Stimulated activated CD8-positive, alpha-beta memory T cell treated with anti-CD3 and anti-CD28 coated beads, Interleukin-2, amount 100 ng/mL, for 1 hour (primary cell): Measurements from ENCODE around the gene KCNH3.
"Not testable (repeated sequence)": the region's sequence is repeated elsewhere in the genome, so short reads cannot be mapped to it uniquely, and the experiment has no call there.

ENCODE experiments used
- DNase-seq, 2 donors: peaks; one replicate each; pipeline ENCODE4 v3.0.0-alpha.2; 2020; ENCODE audit warnings: low read depth in 2 of 2

The KCNH3 gene

DNA sequence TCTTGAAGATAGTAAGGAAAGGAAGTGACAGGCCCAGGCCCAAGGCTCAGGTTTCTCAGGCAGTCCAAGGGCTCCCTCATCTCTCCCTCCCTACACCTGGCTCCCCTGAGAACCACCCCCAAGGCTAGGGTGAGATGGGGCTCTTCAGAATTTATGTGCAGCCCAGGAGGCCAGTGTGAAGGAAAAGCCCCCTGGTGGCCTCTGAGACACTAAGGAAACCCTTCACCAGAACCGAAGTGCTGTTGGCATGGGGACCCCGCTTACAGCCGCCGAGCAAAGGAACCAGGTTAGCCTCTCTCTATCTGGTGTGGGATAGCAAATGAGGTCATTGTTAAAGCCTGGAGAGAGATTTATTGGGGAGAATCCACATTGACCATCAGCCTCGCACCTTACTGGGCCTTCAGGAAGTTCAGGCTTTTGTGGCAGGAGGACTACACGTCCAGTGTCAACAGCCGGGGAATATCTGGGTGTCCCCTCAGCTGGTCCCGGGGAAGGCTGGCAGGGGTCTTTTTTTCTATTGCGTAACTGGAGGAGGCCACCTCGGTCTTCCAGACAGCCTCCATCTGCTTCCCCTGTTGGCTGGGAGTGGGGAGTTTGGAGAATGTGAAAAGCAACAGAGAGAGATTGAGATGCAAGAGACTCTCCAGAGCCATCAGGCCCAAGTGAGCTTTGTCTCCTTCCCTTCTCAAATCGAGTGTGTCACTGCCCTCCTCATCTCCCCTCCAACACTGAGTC, 48.5 kb downstream of the KCNH3 start:
- DNase-seq: no peak

DNA sequence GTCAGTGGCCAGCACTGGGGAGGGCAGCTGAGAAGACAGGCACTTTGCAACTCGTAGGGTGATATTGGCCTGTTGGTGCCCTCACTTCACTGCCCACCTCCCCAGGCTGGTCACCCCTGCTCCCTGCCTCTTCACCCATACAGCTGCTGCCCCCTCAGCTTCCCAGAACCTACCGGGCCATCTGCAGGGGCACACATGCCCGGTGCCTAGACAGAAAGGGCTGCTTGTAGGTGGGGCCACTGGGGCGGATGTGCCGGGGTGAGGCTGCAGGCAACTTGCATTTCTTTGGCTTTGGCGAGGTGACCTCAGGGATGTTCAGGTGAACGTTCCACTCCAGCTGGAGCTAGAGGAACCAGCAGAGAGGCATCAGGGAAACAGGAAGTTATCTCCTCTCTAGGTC, 49.5 kb downstream of the KCNH3 start:
- no peak for DNase-seq

DNA sequence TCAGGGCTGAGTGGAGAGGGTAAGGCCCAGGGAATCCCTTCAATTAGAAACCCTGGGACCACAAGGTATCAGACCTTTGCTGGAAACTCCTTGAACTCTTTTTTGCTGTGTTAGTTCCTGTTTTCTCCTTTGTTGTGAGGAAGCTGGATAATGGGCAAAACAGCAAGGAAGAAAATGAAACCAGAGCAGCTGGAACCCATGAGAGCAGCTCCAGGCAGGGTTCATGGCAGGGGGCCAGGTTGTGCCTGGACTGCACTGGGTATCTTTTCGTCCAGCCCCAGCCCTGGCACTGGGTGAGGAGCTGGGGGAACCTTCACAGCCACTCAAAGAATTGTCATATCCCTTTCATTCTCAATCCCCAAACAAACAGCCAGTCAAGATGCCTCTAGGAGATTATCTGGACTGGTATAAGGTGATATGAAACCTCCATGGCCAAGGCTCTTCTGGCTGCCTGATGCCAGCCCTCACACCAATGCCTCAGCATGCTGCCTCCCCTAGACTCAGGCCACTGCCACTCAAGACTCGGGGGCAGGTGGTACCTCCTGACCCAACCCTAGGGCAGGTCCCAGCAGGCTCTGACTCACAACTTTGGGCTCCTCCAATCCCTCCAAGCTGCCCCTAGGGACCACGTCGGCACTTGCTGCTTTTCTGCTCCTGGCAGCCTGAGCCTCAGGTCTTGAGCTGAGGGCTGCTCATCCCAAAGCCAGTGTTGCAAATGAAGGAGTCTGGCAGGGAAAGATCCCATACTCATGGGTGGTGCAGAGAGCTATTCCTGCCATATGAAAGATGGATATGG, 50.1 kb downstream of the KCNH3 start:
- no peak for DNase-seq

DNA sequence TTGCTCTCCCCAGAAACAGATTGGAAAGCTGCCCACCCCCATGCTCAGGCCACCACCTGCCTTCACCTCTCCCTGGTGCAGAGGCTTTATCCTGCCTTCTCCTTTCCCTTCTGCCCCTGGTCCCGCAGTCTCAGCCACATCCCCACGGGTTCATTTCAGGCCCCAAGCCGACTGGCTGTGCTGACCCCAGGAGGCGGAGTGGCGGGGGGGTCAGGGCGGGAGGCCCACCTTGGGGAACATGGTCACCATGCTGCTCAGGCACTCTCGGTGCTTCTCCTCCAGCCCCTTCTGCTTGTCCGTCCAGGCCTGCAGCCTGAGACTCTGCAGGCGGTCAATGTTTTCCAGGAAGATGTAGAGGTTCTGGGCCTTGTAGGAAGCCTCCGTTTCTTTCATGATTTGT, 59.7 kb downstream of the KCNH3 start:
- DNase-seq: no peak

DNA sequence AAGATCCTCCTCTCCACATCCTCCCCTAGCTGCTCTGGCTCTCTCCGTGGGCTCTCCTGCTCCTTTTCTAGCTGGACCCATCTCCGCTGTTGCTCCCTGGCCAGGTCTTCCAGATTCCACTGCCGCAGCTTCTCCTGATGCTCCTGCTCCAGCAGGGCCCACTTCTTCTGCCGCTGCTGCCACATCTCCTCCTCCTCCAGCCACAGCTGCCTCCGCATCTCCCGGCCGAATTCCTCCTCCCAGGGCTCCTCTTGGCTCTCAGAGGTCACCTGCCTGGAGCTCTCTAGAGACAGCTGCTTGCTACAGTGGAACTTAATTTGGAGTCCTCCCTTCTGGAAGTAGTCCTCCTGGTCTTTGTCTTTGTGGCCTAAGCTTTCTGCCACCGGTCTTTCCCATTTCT, 61.1 kb downstream of the KCNH3 start:
- no peak for DNase-seq

DNA sequence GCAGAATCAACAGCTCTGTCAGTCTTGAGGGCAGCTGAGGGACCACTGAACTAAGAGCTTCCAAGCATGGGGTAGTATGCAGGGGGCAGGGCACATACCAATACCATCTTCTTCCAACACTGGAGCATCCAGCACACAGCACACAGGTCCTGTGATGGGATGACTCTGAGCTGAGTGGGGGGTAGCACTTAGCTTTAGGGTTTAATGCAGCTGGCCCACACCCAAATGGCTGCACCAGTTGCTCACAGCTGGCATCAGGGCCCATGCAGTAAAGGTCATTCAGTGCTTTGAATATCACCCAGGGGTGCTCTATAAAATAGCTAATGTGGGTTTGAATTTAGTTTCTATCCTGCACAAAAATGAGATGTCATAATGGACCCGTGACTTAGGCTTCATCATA, 64.9 kb downstream of the KCNH3 start:
- no peak for DNase-seq

DNA sequence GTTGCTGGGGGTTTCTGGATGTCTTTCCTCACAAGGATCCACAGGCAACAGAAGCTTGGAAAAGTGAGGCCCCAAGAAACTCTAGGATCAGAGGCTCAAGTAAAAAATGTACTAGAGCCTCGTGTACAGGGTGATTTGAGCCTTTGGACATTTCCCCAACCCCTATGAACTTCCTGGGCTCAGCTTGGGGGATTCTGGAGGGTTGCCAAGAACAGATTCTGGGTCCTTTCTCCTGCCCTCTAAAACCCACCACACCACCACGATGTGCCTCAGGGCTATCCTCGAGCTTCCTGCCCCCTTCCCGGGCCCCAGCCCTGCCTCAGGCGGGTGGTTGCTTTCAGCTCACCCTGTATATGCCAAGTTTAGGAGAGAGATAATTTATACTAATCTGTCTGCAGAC, 66.0 kb downstream of the KCNH3 start:
- DNase-seq: no peak

DNA sequence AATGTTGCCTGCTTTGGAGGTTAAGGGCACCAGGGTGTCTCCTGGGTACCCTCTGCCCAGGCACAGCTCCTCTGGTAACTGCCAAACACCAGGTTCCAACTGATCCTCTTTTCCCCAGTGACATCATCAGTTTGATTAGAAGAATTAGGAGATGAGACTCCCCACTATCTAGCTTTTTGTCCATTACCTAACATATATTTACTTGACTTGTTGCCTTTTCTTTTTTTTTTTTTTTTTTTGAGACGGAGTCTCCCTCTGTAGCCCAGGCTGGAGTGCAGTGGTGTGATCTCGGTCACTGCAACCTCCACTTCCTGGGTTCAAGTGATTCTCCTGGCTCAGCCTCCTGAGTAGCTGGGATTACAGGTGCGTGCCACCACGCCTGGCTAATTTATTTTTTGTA, 66.7 kb downstream of the KCNH3 start, which contains the start of gene FAM186B:
Gene FAM186B, minus strand, starts transcription at position 101 of the 400 bp plus-strand sequence. CDS start 162 bp downstream, outside the sequence.
- DNase-seq: not testable (repeated sequence)
